Kidney (tissue), 14 donors: ENCODE data around the gene FBXW4. TPM values are rescaled to one million over a fixed set of nuclear protein-coding genes. Genes with fewer than 3 reads are reported as not detected.

Experiments used
- DNase-seq, 5 donors: peaks; one replicate each; pipeline ENCODE4 v3.0.0-alpha.2; 2013 to 2020
- FAIRE-seq: peaks from 2 replicates; lab custom pipeline; 2012; peaks lifted over from hg19 to GRCh38; lab: Jason Lieb, UNC
- H3K27ac ChIP-seq, 2 donors: one replicate each; pipeline ENCODE4 v1.7.0; 2013; ENCODE audit warnings: low read depth in 2 of 2, low read length in 2 of 2, inconsistent platforms in 1 of 2
- H3K27me3 ChIP-seq: one replicate; pipeline ENCODE4 v1.7.1; 2013; ENCODE audit warnings: low read length, inconsistent platforms; ENCODE audit not compliant: control insufficient read depth, insufficient read depth
- H3K36me3 ChIP-seq, 3 donors: one replicate each; pipeline versions ENCODE4 v1.7.0 to v1.7.1; 2013; ENCODE audit warnings: low read length in 3 of 3, control low read depth in 1 of 3, inconsistent platforms in 1 of 3; ENCODE audit not compliant: insufficient read depth in 3 of 3, control insufficient read depth in 2 of 3
- H3K4me1 ChIP-seq, 3 donors: one replicate each; pipeline versions ENCODE4 v1.7.0 to v1.7.1; 2013; ENCODE audit warnings: low read length in 3 of 3, inconsistent platforms in 1 of 3, low read depth in 1 of 3; ENCODE audit not compliant: control insufficient read depth in 2 of 3, insufficient read depth in 2 of 3
- H3K4me3 ChIP-seq, 3 donors: one replicate each; pipeline versions ENCODE4 v1.7.0 to v1.8.1; 2013; ENCODE audit warnings: low read length in 3 of 3, control low read depth in 1 of 3, inconsistent platforms in 1 of 3
- H3K9ac ChIP-seq, 3 donors: one replicate each; pipeline versions ENCODE4 v1.7.0 to v1.7.1; 2013; ENCODE audit warnings: low read length in 3 of 3, control low read depth in 1 of 3, inconsistent platforms in 1 of 3
- H3K9me3 ChIP-seq, 3 donors: one replicate each; pipeline versions ENCODE4 v1.7.0 to v1.7.1; 2013; ENCODE audit warnings: low read length in 3 of 3, control low read depth in 1 of 3, inconsistent platforms in 1 of 3; ENCODE audit not compliant: control insufficient read depth in 2 of 3, insufficient read depth in 1 of 3
- intact Hi-C: fragments of 100-400 bp; cut with DNase I; formaldehyde crosslinking; loops from one replicate; pipeline ENCODE4 v1.11.1; 2022
- polyA plus RNA-seq: library from polyadenylated mRNA; stranded (reverse); fragments of 350-450 nt; fragmentation: Illumina TruSeq; extraction: RNeasy Lipid Tissue Mini Kit (QIAGEN cat#74804); gene quantifications from one replicate; pipeline ENCODE4 v1.2.3, GENCODE V29; 2014; ENCODE audit warnings: low read depth, low replicate concordance; ENCODE audit not compliant: insufficient read depth
- total RNA-seq: library from RNA; stranded (reverse); fragmentation: NEBNext Ultra II Directional; extraction: Animal tissue kit (Norgen Biotek cat#: 25700); gene quantifications from one replicate; pipeline ENCODE4 v1.2.1, GENCODE V29; 2021
- TF ChIP-seq, protein P1 (sequence below): IDR thresholded peaks from 3 replicates; pipeline ENCODE4 v1.5.1; 2012; ENCODE audit warnings: mild to moderate bottlenecking, moderate library complexity, borderline replicate concordance; ENCODE audit not compliant: insufficient read depth; ENCODE audit errors: extremely low read depth
- donor health status: control.
- donor health status: control.
- donor health status: control.
- donor health status: control.
- donor health status: control.
- donor health status: DM: yes; HTN: yes; CAD: no.
- donor health status: Normal renal cell carcinoma (clear cell type).

FBXW4 gene
- total and polyA plus RNA-seq, 2 donors from 2014 or later = 47.6 to 80.1 TPM

DNA sequence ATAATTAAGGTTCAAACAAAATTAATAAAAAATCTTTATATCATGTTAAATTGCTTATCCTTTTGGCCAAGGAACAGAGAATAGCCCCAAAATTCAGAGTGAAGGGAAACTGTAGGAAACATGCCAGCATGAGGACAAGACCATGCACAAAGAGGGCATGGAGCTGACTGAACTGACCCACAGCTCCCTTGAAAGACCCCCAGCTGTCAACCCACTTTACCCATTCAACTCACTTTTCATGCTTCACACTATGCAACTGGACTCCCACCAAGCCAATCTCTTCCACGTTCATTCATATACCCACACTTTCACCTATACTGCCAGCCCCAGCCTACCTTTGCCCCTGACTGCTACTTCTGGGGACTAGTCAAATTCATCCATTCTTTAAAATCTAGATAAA, 10.2 kb downstream of the FBXW4 start:
- no peaks in the 10 kb centered on the region for H3K9me3 ChIP-seq
- DNase-seq = no peak
- no peak overlapping the region for H3K27ac ChIP-seq
- no peak overlapping the region for H3K9ac ChIP-seq
- no peak for FAIRE-seq
- peaks cover 0 to 9% (median 2%) of the 10 kb centered on the region in 3 donors for H3K4me1 ChIP-seq
- intact Hi-C loops = no loop called here
- H3K27me3 ChIP-seq = no peaks in the 10 kb centered on the region
- TF ChIP-seq, protein P1, sequence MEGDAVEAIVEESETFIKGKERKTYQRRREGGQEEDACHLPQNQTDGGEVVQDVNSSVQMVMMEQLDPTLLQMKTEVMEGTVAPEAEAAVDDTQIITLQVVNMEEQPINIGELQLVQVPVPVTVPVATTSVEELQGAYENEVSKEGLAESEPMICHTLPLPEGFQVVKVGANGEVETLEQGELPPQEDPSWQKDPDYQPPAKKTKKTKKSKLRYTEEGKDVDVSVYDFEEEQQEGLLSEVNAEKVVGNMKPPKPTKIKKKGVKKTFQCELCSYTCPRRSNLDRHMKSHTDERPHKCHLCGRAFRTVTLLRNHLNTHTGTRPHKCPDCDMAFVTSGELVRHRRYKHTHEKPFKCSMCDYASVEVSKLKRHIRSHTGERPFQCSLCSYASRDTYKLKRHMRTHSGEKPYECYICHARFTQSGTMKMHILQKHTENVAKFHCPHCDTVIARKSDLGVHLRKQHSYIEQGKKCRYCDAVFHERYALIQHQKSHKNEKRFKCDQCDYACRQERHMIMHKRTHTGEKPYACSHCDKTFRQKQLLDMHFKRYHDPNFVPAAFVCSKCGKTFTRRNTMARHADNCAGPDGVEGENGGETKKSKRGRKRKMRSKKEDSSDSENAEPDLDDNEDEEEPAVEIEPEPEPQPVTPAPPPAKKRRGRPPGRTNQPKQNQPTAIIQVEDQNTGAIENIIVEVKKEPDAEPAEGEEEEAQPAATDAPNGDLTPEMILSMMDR = no peak
- H3K4me3 ChIP-seq = no peak overlapping the region
- no peaks in the 10 kb centered on the region for H3K36me3 ChIP-seq

GRCh38 chr10:101683276-101683675, 11.7 kb downstream of the FBXW4 start:
- DNase-seq (no peak), FAIRE-seq (no peak)
- H3K4me1 ChIP-seq = peaks cover 0 to 6% (median 0%) of the 10 kb centered on the region in 3 donors
- TF ChIP-seq, protein P1 = no peak
- H3K9me3 ChIP-seq = no peaks in the 10 kb centered on the region
- H3K36me3 ChIP-seq = no peaks in the 10 kb centered on the region
- H3K9ac ChIP-seq = no peak overlapping the region
- intact Hi-C loops = no loop called here
- H3K27ac ChIP-seq = no peak overlapping the region
- no peak overlapping the region for H3K4me3 ChIP-seq
- no peaks in the 10 kb centered on the region for H3K27me3 ChIP-seq

- Histone ChIP-seq H3K4me3 (peak overlapping the region in 2 of 3 donors; percentile 30 to 37), H3K36me3 (no peaks in the 10 kb centered on the region), H3K27me3 (no peaks in the 10 kb centered on the region), H3K27ac (no peak overlapping the region), H3K9ac (no peak overlapping the region), H3K4me1 (peaks cover 0 to 6% (median 0%) of the 10 kb centered on the region in 3 donors), H3K9me3 (no peaks in the 10 kb centered on the region)
- no peak for FAIRE-seq
- TF ChIP-seq, protein P1 = no peak
- no peak for DNase-seq
- intact Hi-C loops = no loop called here
Observed at GRCh38 chr10:101682172-101682825, 12.7 kb downstream of the FBXW4 start.

- no peak overlapping the region for H3K9ac ChIP-seq
- peaks cover 7 to 20% (median 20%) of the 10 kb centered on the region in 3 donors for H3K36me3 ChIP-seq
- H3K27ac ChIP-seq = no peak overlapping the region
- H3K4me1 ChIP-seq = no peaks in the 10 kb centered on the region
- no peak overlapping the region for H3K4me3 ChIP-seq
- no peak for DNase-seq
- intact Hi-C loops = no loop called here
- FAIRE-seq = no peak
- TF ChIP-seq, protein P1 = no peak
- no peaks in the 10 kb centered on the region for H3K27me3 ChIP-seq
- H3K9me3 ChIP-seq = peaks cover 0 to 5% (median 4%) of the 10 kb centered on the region in 3 donors
Observed at GRCh38 chr10:101676565-101676964, 18.4 kb downstream of the FBXW4 start.
